HepG2 (cell line): Measurements from ENCODE around the gene PSKH1. TPM values are rescaled to one million over a fixed set of nuclear protein-coding genes. Genes with fewer than 3 reads are reported as not detected.
A peak's percentile ranks its signal among the peaks of the same experiment; 100 is the strongest.

Source experiments
- ATRX ChIP-seq: sonication (generic); formaldehyde crosslinking; IDR thresholded peaks from 2 replicates; pipeline ENCODE4 v1.4.0; 2020; ENCODE audit warnings: missing genetic modification reagents, borderline replicate concordance
- CHD2 ChIP-seq: IDR thresholded peaks from 2 replicates; pipeline ENCODE4 v1.6.1; 2011; ENCODE audit warnings: low read depth, low read length, improper control_type of control experiment
- GABPA ChIP-seq, 2 experiments: IDR thresholded peaks; 2 replicates each; pipeline ENCODE4 v1.6.1; 2011 to 2016; ENCODE audit warnings: low read depth in 2 of 2, low read length in 1 of 2, missing biosample characterization in 1 of 2, missing genetic modification characterization in 1 of 2
- JUNB ChIP-seq: sonication (generic); formaldehyde crosslinking; IDR thresholded peaks from 2 replicates; pipeline ENCODE4 v1.8.0; 2022; ENCODE audit warnings: missing genetic modification reagents, mild to moderate bottlenecking, borderline replicate concordance
- MAZ ChIP-seq, 2 experiments: sonication (generic) in 1 of 2; formaldehyde crosslinking in 1 of 2; IDR thresholded peaks; 2 replicates each; pipeline versions ENCODE4 v1.5.0 to v1.6.1; 2012 to 2020; ENCODE audit warnings: low read depth in 2 of 2, mild to moderate bottlenecking in 2 of 2, borderline replicate concordance in 1 of 2, improper control_type of control experiment in 1 of 2, low read length in 1 of 2, missing genetic modification reagents in 1 of 2, moderate library complexity in 1 of 2
- MZF1 ChIP-seq: sonication (generic); formaldehyde crosslinking; IDR thresholded peaks from 2 replicates; pipeline ENCODE4 v1.8.1; 2023; ENCODE audit warnings: mild to moderate bottlenecking, missing genetic modification reagents, borderline replicate concordance
- PRPF4 ChIP-seq: fragments of 200-400 bp; formaldehyde crosslinking; IDR thresholded peaks from 2 replicates; pipeline ENCODE4 v1.6.1; 2016; ENCODE audit warnings: low read length, low read depth; ENCODE audit not compliant: poor library complexity, severe bottlenecking
- SP4 ChIP-seq: sonication (generic); formaldehyde crosslinking; IDR thresholded peaks from 2 replicates; pipeline ENCODE4 v1.8.1; 2023; ENCODE audit warnings: mild to moderate bottlenecking, missing genetic modification reagents
- WIZ ChIP-seq: sonication (generic); formaldehyde crosslinking; IDR thresholded peaks from 2 replicates; pipeline ENCODE4 v1.5.1; 2020; ENCODE audit warnings: mild to moderate bottlenecking, missing genetic modification reagents
- ZNF335 ChIP-seq: sonication (generic); formaldehyde crosslinking; IDR thresholded peaks from 2 replicates; pipeline ENCODE4 v1.4.0; 2020; ENCODE audit warnings: missing genetic modification reagents
- ZNF841 ChIP-seq: sonication (generic); formaldehyde crosslinking; IDR thresholded peaks from 2 replicates; pipeline ENCODE4 v1.8.1; 2023; ENCODE audit warnings: missing genetic modification reagents, borderline replicate concordance
- polyA plus RNA-seq, 8 experiments: library from polyadenylated mRNA; depleted of rRNA in 3 of 8; stranded (reverse) in 7 of 8; unstranded in 1 of 8; fragments of >200 nt; fragmentation: Illumina TruSeq in 4 of 8; extraction: Trizol in 4 of 8; gene quantifications; 2 replicates each; pipeline versions ENCODE4 v1.2.1 to v1.2.3, GENCODE V29; 2011 to 2016; ENCODE audit warnings: low read depth in 4 of 8, missing spikeins in 1 of 8, mixed read lengths in 1 of 8; ENCODE audit not compliant: insufficient read depth in 1 of 8
- total RNA-seq, 5 experiments: library from RNA; depleted of rRNA; stranded (reverse); fragments of >200 nt; fragmentation: Illumina TruSeq; extraction: Trizol; gene quantifications; 2 replicates each; pipeline ENCODE4 v1.2.3, GENCODE V29; 2016; ENCODE audit warnings: low read depth in 1 of 5
- TF ChIP-seq, protein P1 (sequence below), 2 experiments: fragments of 450-650 bp in 1 of 2; sonication (generic) in 1 of 2; formaldehyde crosslinking in 1 of 2; IDR thresholded peaks; 2 replicates each; pipeline versions ENCODE4 v1.6.1 to v1.8.0; 2016 to 2022; ENCODE audit warnings: antibody characterized with exemption in 1 of 2, mild to moderate bottlenecking in 1 of 2, missing genetic modification reagents in 1 of 2
- TF ChIP-seq, protein P2 (sequence below): sonication (generic); formaldehyde crosslinking; IDR thresholded peaks from 2 replicates; pipeline ENCODE4 v1.9.0; 2021; ENCODE audit warnings: missing genetic modification reagents, mild to moderate bottlenecking, borderline replicate concordance
- TF ChIP-seq, protein P3 (sequence below): sonication (generic); formaldehyde crosslinking; IDR thresholded peaks from 2 replicates; pipeline ENCODE4 v1.5.0; 2020; ENCODE audit warnings: mild to moderate bottlenecking, missing genetic modification reagents

PSKH1 gene
- total and polyA plus RNA-seq, 2 of the 13 experiments (the other 11 are each of a cell fraction or from before 2014, with no cell fraction given): 8.4 to 19.1 TPM

DNA sequence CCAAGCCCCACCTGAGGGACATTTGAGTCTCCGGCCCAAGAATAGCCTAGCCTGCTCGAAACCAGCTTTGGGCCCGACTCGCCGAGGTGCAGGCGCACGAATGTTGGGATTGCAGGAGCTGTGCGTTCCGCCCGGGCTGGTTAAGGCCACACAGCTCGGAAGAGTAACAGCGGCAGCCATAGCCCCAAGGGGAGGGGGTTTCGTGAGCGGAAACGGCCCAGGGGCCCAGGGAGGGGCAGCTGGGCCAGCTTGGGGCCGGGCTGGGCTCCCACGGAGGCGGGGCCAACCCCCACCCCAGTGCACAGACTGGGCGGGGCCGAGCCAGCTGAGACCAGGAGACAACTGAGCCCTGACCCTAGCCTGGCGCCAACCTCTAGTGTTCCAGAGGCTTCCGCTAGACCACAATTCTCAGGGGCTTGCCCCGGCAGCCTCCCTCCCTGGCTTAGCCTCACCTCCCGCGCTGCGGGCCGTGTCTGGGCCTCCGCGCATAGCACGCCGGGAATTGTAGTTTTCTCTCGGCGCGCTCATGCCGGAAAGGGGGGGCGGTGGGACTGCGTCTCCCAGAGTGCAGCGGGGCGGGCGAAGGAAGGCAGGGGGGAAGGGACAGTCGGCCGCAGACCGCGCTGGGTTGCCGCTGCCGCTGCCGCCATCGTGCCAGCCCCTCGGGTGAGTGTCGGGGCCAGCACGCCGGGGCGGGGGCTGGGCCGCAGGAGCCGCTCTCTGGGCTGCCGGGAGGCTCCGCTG lies 46.6 kb upstream of the PSKH1 start, which contains the start of gene NUTF2 (continued):
- TF ChIP-seq, protein P1, sequence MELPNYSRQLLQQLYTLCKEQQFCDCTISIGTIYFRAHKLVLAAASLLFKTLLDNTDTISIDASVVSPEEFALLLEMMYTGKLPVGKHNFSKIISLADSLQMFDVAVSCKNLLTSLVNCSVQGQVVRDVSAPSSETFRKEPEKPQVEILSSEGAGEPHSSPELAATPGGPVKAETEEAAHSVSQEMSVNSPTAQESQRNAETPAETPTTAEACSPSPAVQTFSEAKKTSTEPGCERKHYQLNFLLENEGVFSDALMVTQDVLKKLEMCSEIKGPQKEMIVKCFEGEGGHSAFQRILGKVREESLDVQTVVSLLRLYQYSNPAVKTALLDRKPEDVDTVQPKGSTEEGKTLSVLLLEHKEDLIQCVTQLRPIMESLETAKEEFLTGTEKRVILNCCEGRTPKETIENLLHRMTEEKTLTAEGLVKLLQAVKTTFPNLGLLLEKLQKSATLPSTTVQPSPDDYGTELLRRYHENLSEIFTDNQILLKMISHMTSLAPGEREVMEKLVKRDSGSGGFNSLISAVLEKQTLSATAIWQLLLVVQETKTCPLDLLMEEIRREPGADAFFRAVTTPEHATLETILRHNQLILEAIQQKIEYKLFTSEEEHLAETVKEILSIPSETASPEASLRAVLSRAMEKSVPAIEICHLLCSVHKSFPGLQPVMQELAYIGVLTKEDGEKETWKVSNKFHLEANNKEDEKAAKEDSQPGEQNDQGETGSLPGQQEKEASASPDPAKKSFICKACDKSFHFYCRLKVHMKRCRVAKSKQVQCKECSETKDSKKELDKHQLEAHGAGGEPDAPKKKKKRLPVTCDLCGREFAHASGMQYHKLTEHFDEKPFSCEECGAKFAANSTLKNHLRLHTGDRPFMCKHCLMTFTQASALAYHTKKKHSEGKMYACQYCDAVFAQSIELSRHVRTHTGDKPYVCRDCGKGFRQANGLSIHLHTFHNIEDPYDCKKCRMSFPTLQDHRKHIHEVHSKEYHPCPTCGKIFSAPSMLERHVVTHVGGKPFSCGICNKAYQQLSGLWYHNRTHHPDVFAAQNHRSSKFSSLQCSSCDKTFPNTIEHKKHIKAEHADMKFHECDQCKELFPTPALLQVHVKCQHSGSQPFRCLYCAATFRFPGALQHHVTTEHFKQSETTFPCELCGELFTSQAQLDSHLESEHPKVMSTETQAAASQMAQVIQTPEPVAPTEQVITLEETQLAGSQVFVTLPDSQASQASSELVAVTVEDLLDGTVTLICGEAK (IDR thresholded peaks at IDR 0.05): no peak
- TF ChIP-seq, protein P1 (CRISPR knock-in tag; IDR thresholded peaks at IDR 0.05): peak; percentile 93
- no peak for TF ChIP-seq JUNB (CRISPR knock-in tag)
- peak; percentile 84 for TF ChIP-seq CHD2
- TF ChIP-seq, protein P2, sequence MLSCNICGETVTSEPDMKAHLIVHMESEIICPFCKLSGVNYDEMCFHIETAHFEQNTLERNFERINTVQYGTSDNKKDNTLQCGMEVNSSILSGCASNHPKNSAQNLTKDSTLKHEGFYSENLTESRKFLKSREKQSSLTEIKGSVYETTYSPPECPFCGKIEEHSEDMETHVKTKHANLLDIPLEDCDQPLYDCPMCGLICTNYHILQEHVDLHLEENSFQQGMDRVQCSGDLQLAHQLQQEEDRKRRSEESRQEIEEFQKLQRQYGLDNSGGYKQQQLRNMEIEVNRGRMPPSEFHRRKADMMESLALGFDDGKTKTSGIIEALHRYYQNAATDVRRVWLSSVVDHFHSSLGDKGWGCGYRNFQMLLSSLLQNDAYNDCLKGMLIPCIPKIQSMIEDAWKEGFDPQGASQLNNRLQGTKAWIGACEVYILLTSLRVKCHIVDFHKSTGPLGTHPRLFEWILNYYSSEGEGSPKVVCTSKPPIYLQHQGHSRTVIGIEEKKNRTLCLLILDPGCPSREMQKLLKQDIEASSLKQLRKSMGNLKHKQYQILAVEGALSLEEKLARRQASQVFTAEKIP (CRISPR knock-in tag): no peak
- TF ChIP-seq WIZ (CRISPR knock-in tag): peak; percentile 71; the same call in 1 of the 2 replicates
- TF ChIP-seq MZF1 (CRISPR knock-in tag): no peak
- no peak for TF ChIP-seq GABPA (IDR thresholded peaks at IDR 0.05; ENCODE audit: low read depth, low read length)
- peak; percentile 91 for TF ChIP-seq GABPA (CRISPR knock-in tag; IDR thresholded peaks at IDR 0.05; ENCODE audit: low read depth)
- peak; percentile 94 for TF ChIP-seq SP4 (CRISPR knock-in tag)
- peak; percentile 71 for TF ChIP-seq PRPF4
- TF ChIP-seq, protein P3, sequence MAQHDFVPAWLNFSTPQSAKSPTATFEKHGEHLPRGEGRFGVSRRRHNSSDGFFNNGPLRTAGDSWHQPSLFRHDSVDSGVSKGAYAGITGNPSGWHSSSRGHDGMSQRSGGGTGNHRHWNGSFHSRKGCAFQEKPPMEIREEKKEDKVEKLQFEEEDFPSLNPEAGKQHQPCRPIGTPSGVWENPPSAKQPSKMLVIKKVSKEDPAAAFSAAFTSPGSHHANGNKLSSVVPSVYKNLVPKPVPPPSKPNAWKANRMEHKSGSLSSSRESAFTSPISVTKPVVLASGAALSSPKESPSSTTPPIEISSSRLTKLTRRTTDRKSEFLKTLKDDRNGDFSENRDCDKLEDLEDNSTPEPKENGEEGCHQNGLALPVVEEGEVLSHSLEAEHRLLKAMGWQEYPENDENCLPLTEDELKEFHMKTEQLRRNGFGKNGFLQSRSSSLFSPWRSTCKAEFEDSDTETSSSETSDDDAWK (CRISPR knock-in tag): no peak
- TF ChIP-seq MAZ (IDR thresholded peaks at IDR 0.05; ENCODE audit: borderline replicate concordance, low read depth, low read length): peak; percentile 96
- peak; percentile 98 for TF ChIP-seq MAZ (CRISPR knock-in tag; IDR thresholded peaks at IDR 0.05; ENCODE audit: low read depth)
- no peak for TF ChIP-seq ATRX
- TF ChIP-seq ZNF335 (CRISPR knock-in tag): peak; percentile 85
- TF ChIP-seq ZNF841 (CRISPR knock-in tag): no peak
